Hepatocyte (in vitro differentiated cells): Measurements from ENCODE around the gene SEL1L3. TPM values are rescaled to one million over a fixed set of nuclear protein-coding genes. Genes with fewer than 3 reads are reported as not detected.

Experiments
- DNase-seq: peaks from one replicate; pipeline ENCODE4 v3.0.0-alpha.2; 2016; ENCODE audit warnings: low spot score
- H2AFZ ChIP-seq: fragments of 200-600 bp; sonication (generic); 2 replicates; pipeline ENCODE4 v1.6.0; 2016; ENCODE audit warnings: antibody characterized with exemption, mild to moderate bottlenecking
- H3K27ac ChIP-seq: fragments of 200-600 bp; sonication (generic); 2 replicates; pipeline ENCODE4 v1.5.1; 2016; ENCODE audit warnings: mild to moderate bottlenecking
- H3K27me3 ChIP-seq: fragments of 200-600 bp; sonication (generic); 2 replicates; pipeline ENCODE4 v1.6.1; 2016
- H3K36me3 ChIP-seq: fragments of 200-600 bp; sonication (generic); replicated peaks from 2 replicates; pipeline ENCODE4 v1.5.1; 2016; ENCODE audit warnings: low read depth; ENCODE audit not compliant: insufficient read depth
- H3K4me1 ChIP-seq: fragments of 200-600 bp; sonication (generic); 2 replicates; pipeline ENCODE4 v1.5.1; 2016; ENCODE audit warnings: mild to moderate bottlenecking, moderate library complexity; ENCODE audit not compliant: insufficient read depth
- H3K4me2 ChIP-seq: fragments of 200-600 bp; sonication (generic); 2 replicates; pipeline ENCODE4 v1.6.0; 2016
- H3K4me3 ChIP-seq: fragments of 200-600 bp; sonication (generic); 2 replicates; pipeline ENCODE4 v1.5.1; 2016; ENCODE audit warnings: mild to moderate bottlenecking
- H3K79me2 ChIP-seq: fragments of 200-600 bp; sonication (generic); 2 replicates; pipeline ENCODE4 v1.6.0; 2017; ENCODE audit warnings: mild to moderate bottlenecking
- H3K9me2 ChIP-seq: fragments of 200-600 bp; sonication (generic); replicated peaks from 2 replicates; pipeline ENCODE4 v1.6.0; 2017; ENCODE audit warnings: mild to moderate bottlenecking; ENCODE audit not compliant: insufficient read depth
- H3K9me3 ChIP-seq: fragments of 200-600 bp; sonication (generic); 2 replicates; pipeline ENCODE4 v1.5.1; 2016; ENCODE audit warnings: low read depth, mild to moderate bottlenecking
- H4K20me1 ChIP-seq: fragments of 200-600 bp; sonication (generic); 2 replicates; pipeline ENCODE4 v1.6.0; 2016; ENCODE audit warnings: mild to moderate bottlenecking; ENCODE audit not compliant: insufficient read depth, poor library complexity, severe bottlenecking
- EZH2 ChIP-seq: fragments of 200-600 bp; sonication (generic); IDR thresholded peaks from 2 replicates; pipeline ENCODE4 v1.6.1; 2016; ENCODE audit warnings: antibody characterized with exemption, mild to moderate bottlenecking, borderline replicate concordance
- EZH2phosphoT487 ChIP-seq: fragments of 200-600 bp; sonication (generic); IDR thresholded peaks from one replicate; pipeline ENCODE4 v1.6.1; 2018; ENCODE audit warnings: antibody characterized with exemption, mild to moderate bottlenecking, low read depth, moderate library complexity; ENCODE audit not compliant: unreplicated experiment, severe bottlenecking
- WGBS: methylation state at CpG from one replicate; pipeline ENCODE4 v1.1.6; 2016; ENCODE audit warnings: low lambda C conversion rate; ENCODE audit errors: missing lambda C conversion rate; 5-methylcytosine and 5-hydroxymethylcytosine counted together
- polyA plus RNA-seq: library from polyadenylated mRNA; unstranded; fragments of >200 nt; fragmentation: Nextera tagmentation; extraction: Ambion mirVana; gene quantifications from 2 replicates; pipeline ENCODE4 v1.2.1, GENCODE V29; 2016
- total RNA-seq: library from RNA; depleted of rRNA; stranded (reverse); fragments of >200 nt; gene quantifications from 2 replicates; pipeline ENCODE4 v1.2.3, GENCODE V29; 2014
- TF ChIP-seq, protein P1 (sequence below): fragments of 200-600 bp; sonication (generic); IDR thresholded peaks from 2 replicates; pipeline ENCODE4 v1.5.1; 2016; ENCODE audit warnings: antibody characterized with exemption, mild to moderate bottlenecking; ENCODE audit not compliant: poor library complexity

SEL1L3 gene
- total and polyA plus RNA-seq, 2 experiments from 2014 or later = 13.7 to 56.2 TPM

- whole genome bisulfite sequencing = 90% methylated on average over 4 of the region's 4 CpGs
- no peak overlapping the region for H3K4me3 ChIP-seq
Measured at GRCh38 chr4:25837107-25837506, 25.7 kb downstream of the SEL1L3 start.

GRCh38 chr4:25835384-25835783 lies 27.4 kb downstream of the SEL1L3 start:
- Histone ChIP-seq H3K27ac (no peak overlapping the region), H3K9me2 (no peaks in the 10 kb centered on the region)
- TF ChIP-seq EZH2phosphoT487 (no peak), EZH2 (no peak)
- TF ChIP-seq, protein P1, sequence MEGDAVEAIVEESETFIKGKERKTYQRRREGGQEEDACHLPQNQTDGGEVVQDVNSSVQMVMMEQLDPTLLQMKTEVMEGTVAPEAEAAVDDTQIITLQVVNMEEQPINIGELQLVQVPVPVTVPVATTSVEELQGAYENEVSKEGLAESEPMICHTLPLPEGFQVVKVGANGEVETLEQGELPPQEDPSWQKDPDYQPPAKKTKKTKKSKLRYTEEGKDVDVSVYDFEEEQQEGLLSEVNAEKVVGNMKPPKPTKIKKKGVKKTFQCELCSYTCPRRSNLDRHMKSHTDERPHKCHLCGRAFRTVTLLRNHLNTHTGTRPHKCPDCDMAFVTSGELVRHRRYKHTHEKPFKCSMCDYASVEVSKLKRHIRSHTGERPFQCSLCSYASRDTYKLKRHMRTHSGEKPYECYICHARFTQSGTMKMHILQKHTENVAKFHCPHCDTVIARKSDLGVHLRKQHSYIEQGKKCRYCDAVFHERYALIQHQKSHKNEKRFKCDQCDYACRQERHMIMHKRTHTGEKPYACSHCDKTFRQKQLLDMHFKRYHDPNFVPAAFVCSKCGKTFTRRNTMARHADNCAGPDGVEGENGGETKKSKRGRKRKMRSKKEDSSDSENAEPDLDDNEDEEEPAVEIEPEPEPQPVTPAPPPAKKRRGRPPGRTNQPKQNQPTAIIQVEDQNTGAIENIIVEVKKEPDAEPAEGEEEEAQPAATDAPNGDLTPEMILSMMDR = no peak

More at GRCh38 chr4:25837107-25837506, 25.7 kb downstream of the SEL1L3 start:
- H3K79me2 ChIP-seq = no peaks in the 10 kb centered on the region
- no peak for TF ChIP-seq EZH2
- TF ChIP-seq, protein P1 = no peak
- no peak for TF ChIP-seq EZH2phosphoT487
- no peaks in the 10 kb centered on the region for H3K9me3 ChIP-seq
- no peak overlapping the region for H2AFZ ChIP-seq
- no peaks in the 10 kb centered on the region for H3K36me3 ChIP-seq
- H3K9me2 ChIP-seq = no peaks in the 10 kb centered on the region
- H4K20me1 ChIP-seq = no peaks in the 10 kb centered on the region
- peaks cover 5% of the 10 kb centered on the region for H3K4me1 ChIP-seq
- H3K27ac ChIP-seq = no peak overlapping the region
- DNase-seq = no peak
- H3K4me2 ChIP-seq = no peak overlapping the region
- H3K27me3 ChIP-seq = no peaks in the 10 kb centered on the region

GRCh38 chr4:25834411-25835107 lies 28.2 kb downstream of the SEL1L3 start:
- H3K4me1 ChIP-seq = peaks cover 5% of the 10 kb centered on the region
- H3K9me3 ChIP-seq = no peaks in the 10 kb centered on the region
- no peak for DNase-seq
- no peaks in the 10 kb centered on the region for H4K20me1 ChIP-seq
- H3K79me2 ChIP-seq = no peaks in the 10 kb centered on the region
- TF ChIP-seq, protein P1 = no peak
- TF ChIP-seq EZH2 (no peak), EZH2phosphoT487 (no peak)
- no peaks in the 10 kb centered on the region for H3K9me2 ChIP-seq
- no peak overlapping the region for H2AFZ ChIP-seq
- no peak overlapping the region for H3K27ac ChIP-seq
- no peaks in the 10 kb centered on the region for H3K36me3 ChIP-seq
- H3K27me3 ChIP-seq = no peaks in the 10 kb centered on the region
- 66% methylated on average over 5 of the region's 5 CpGs for WGBS
- no peak overlapping the region for H3K4me3 ChIP-seq
- H3K4me2 ChIP-seq = no peak overlapping the region

More at GRCh38 chr4:25835384-25835783, 27.4 kb downstream of the SEL1L3 start:
- H3K4me2 ChIP-seq = no peak overlapping the region
- no peak overlapping the region for H3K4me3 ChIP-seq
- WGBS = 72% methylated on average over 1 of the region's 1 CpG
- H4K20me1 ChIP-seq = no peaks in the 10 kb centered on the region
- H3K36me3 ChIP-seq = no peaks in the 10 kb centered on the region
- H2AFZ ChIP-seq = no peak overlapping the region
- DNase-seq = no peak
- H3K9me3 ChIP-seq = no peaks in the 10 kb centered on the region
- H3K27me3 ChIP-seq = no peaks in the 10 kb centered on the region
- H3K4me1 ChIP-seq = peaks cover 5% of the 10 kb centered on the region
- no peaks in the 10 kb centered on the region for H3K79me2 ChIP-seq
